ENCODE results near the gene GPR15. TPM values are rescaled to one million over a fixed set of nuclear protein-coding genes. Genes with fewer than 3 reads are reported as not detected.

GPR15 gene
- total and polyA plus RNA-seq, 10 of the 15 experiments (the other 5 are each of a cell fraction or from before 2014, with no cell fraction given), result 70.7 to 150 (median 115) TPM

DNA sequence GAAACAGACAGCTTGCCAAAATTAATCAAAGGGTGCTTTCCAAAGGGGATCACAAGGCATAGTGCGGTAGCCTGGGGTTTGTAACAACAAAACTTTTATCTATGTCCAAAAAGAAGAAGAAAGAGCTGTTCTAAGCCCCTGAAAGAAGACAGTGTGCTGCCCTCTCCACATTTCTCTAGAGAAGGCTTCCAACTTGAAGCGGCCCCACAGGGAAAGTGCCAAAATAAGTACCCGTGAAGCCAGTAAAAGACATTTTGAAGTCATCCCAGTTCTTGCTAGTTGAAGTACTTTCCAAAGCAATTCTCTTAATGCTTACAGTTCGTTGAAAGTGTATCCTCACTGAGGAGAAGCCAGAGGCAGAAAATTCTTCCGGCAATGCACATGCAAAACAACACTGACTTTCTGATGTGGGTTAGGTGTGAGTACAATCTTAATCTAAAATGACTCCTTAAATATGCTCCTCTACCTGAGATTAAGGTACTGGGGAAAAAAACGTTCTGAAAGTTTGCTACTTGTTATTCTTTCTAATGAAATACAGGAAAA lies 21.3 kb downstream of the GPR15 start (continued):
- TF ChIP-seq, protein P1, sequence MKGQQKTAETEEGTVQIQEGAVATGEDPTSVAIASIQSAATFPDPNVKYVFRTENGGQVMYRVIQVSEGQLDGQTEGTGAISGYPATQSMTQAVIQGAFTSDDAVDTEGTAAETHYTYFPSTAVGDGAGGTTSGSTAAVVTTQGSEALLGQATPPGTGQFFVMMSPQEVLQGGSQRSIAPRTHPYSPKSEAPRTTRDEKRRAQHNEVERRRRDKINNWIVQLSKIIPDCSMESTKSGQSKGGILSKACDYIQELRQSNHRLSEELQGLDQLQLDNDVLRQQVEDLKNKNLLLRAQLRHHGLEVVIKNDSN (IDR thresholded peaks at IDR 0.05; ENCODE audit: borderline replicate concordance, extremely low read length, insufficient read depth, low read depth, low read length), result no peak
- TF ChIP-seq NFYA (IDR thresholded peaks at IDR 0.05; ENCODE audit: borderline replicate concordance, low read depth, low read length) (no peak), SUZ12 (IDR thresholded peaks at IDR 0.05; ENCODE audit: unreplicated experiment) (no peak), STAT1 (conservative IDR thresholded peaks at IDR 0.05) (no peak), BHLHE40 (IDR thresholded peaks at IDR 0.05; ENCODE audit: borderline replicate concordance in 1 of 2, low read depth in 2 of 2, low read length in 1 of 2) (0 out of 4 replicates have a peak, but pooled peaks of 1 of the 2 experiments have one; percentile 18), MYC (IDR thresholded peaks at IDR 0.05; ENCODE audit: insufficient read depth, insufficient read length, insufficient replicate concordance, low read length, severe bottlenecking) (no peak), EZH2 (IDR thresholded peaks at IDR 0.05; ENCODE audit: borderline replicate concordance, control insufficient read depth, low read depth, low read length) (no peak), KAT2A (conservative IDR thresholded peaks at IDR 0.05; ENCODE audit: control insufficient read depth, low read depth, low read length) (no peak), BMI1 (IDR thresholded peaks at IDR 0.05; ENCODE audit: borderline replicate concordance) (no peak), SMAD5 (IDR thresholded peaks at IDR 0.05; ENCODE audit: low read depth) (0 out of 2 replicates have a peak, but pooled peaks have one; percentile 59), FOXM1 (IDR thresholded peaks at IDR 0.05; ENCODE audit: low read depth, low read length) (no peak), ESRRA (IDR thresholded peaks at IDR 0.05; ENCODE audit: low read length) (no peak), NFIC (IDR thresholded peaks at IDR 0.05; ENCODE audit: low read depth, low read length) (no peak; the same call in 1 of the 2 replicates), ZBED1 (IDR thresholded peaks at IDR 0.05; ENCODE audit: borderline replicate concordance) (no peak)
- TF ChIP-seq, protein P2, sequence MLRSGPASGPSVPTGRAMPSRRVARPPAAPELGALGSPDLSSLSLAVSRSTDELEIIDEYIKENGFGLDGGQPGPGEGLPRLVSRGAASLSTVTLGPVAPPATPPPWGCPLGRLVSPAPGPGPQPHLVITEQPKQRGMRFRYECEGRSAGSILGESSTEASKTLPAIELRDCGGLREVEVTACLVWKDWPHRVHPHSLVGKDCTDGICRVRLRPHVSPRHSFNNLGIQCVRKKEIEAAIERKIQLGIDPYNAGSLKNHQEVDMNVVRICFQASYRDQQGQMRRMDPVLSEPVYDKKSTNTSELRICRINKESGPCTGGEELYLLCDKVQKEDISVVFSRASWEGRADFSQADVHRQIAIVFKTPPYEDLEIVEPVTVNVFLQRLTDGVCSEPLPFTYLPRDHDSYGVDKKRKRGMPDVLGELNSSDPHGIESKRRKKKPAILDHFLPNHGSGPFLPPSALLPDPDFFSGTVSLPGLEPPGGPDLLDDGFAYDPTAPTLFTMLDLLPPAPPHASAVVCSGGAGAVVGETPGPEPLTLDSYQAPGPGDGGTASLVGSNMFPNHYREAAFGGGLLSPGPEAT (IDR thresholded peaks at IDR 0.05; ENCODE audit: low read depth), result no peak
- TF ChIP-seq, protein P3, sequence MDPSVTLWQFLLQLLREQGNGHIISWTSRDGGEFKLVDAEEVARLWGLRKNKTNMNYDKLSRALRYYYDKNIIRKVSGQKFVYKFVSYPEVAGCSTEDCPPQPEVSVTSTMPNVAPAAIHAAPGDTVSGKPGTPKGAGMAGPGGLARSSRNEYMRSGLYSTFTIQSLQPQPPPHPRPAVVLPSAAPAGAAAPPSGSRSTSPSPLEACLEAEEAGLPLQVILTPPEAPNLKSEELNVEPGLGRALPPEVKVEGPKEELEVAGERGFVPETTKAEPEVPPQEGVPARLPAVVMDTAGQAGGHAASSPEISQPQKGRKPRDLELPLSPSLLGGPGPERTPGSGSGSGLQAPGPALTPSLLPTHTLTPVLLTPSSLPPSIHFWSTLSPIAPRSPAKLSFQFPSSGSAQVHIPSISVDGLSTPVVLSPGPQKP (IDR thresholded peaks at IDR 0.05; ENCODE audit: low read depth, low read length), result no peak
- TF ChIP-seq, protein P4, sequence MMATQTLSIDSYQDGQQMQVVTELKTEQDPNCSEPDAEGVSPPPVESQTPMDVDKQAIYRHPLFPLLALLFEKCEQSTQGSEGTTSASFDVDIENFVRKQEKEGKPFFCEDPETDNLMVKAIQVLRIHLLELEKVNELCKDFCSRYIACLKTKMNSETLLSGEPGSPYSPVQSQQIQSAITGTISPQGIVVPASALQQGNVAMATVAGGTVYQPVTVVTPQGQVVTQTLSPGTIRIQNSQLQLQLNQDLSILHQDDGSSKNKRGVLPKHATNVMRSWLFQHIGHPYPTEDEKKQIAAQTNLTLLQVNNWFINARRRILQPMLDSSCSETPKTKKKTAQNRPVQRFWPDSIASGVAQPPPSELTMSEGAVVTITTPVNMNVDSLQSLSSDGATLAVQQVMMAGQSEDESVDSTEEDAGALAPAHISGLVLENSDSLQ (IDR thresholded peaks at IDR 0.05), result no peak
- TF ChIP-seq, protein P5, sequence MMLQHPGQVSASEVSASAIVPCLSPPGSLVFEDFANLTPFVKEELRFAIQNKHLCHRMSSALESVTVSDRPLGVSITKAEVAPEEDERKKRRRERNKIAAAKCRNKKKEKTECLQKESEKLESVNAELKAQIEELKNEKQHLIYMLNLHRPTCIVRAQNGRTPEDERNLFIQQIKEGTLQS (IDR thresholded peaks at IDR 0.05; ENCODE audit: borderline replicate concordance, extremely low read depth, low read depth, low read length), result no peak
- TF ChIP-seq, protein P6, sequence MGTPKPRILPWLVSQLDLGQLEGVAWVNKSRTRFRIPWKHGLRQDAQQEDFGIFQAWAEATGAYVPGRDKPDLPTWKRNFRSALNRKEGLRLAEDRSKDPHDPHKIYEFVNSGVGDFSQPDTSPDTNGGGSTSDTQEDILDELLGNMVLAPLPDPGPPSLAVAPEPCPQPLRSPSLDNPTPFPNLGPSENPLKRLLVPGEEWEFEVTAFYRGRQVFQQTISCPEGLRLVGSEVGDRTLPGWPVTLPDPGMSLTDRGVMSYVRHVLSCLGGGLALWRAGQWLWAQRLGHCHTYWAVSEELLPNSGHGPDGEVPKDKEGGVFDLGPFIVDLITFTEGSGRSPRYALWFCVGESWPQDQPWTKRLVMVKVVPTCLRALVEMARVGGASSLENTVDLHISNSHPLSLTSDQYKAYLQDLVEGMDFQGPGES (IDR thresholded peaks at IDR 0.05), result no peak
- TF ChIP-seq, protein P7, sequence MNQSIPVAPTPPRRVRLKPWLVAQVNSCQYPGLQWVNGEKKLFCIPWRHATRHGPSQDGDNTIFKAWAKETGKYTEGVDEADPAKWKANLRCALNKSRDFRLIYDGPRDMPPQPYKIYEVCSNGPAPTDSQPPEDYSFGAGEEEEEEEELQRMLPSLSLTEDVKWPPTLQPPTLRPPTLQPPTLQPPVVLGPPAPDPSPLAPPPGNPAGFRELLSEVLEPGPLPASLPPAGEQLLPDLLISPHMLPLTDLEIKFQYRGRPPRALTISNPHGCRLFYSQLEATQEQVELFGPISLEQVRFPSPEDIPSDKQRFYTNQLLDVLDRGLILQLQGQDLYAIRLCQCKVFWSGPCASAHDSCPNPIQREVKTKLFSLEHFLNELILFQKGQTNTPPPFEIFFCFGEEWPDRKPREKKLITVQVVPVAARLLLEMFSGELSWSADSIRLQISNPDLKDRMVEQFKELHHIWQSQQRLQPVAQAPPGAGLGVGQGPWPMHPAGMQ (IDR thresholded peaks at IDR 0.05; ENCODE audit: borderline replicate concordance), result no peak

All from GM12878 (cell line).